ENCODE results near the gene COL27A1. TPM values are rescaled to one million over a fixed set of nuclear protein-coding genes. Genes with fewer than 3 reads are reported as not detected.

The COL27A1 gene
- total and polyA plus RNA-seq, 9 of the 15 experiments (the other 6 are each of a cell fraction or from before 2014, with no cell fraction given): 0.07 TPM; not detected in 8

- TF ChIP-seq ZNF561 (CRISPR knock-in tag; conservative IDR thresholded peaks at IDR 0.05) (no peak), TCF7L2 (IDR thresholded peaks at IDR 0.05; ENCODE audit: low read depth, low read length) (no peak), KLF1 (tag; IDR thresholded peaks at IDR 0.05) (no peak), RFX5 (IDR thresholded peaks at IDR 0.05; ENCODE audit: low read depth, low read length) (no peak), ZNF639 (CRISPR knock-in tag; conservative IDR thresholded peaks at IDR 0.05 in 1 of 2, IDR thresholded peaks at IDR 0.05 in 1 of 2) (no peak), ZNF551 (CRISPR knock-in tag; IDR thresholded peaks at IDR 0.05) (no peak), RBM34 (IDR thresholded peaks at IDR 0.05; ENCODE audit: borderline replicate concordance, insufficient read depth, low read length) (no peak), SAFB (IDR thresholded peaks at IDR 0.05; ENCODE audit: borderline replicate concordance, low read depth, low read length) (no peak), GTF2B (IDR thresholded peaks at IDR 0.05; ENCODE audit: extremely low read depth, insufficient read length) (no peak), BCOR (IDR thresholded peaks at IDR 0.05) (peak; percentile 23; the same call in 1 of the 2 replicates), ZKSCAN8 (CRISPR knock-in tag; IDR thresholded peaks at IDR 0.05) (no peak)
Observed at GRCh38 chr9:114174557-114174875, 19.2 kb downstream of the COL27A1 start (continued).

Measured in K562 (cell line).